Heart left ventricle (tissue), 13 donors: Measurements from ENCODE around the gene SHROOM1.

Source experiments
- CTCF ChIP-seq, 12 donors: fragments of 200-600 bp; sonication (generic) in 4 of 12; IDR thresholded peaks; one replicate each; pipeline versions ENCODE4 v1.5.0 to v1.8.0; 2018 to 2022; ENCODE audit warnings: antibody characterized with exemption in 12 of 12, mild to moderate bottlenecking in 5 of 12
- POLR2A ChIP-seq, 2 donors: fragments of 450-650 bp; IDR thresholded peaks; one replicate each; pipeline ENCODE4 v1.6.1; 2017; ENCODE audit warnings: antibody characterized with exemption in 2 of 2, mild to moderate bottlenecking in 2 of 2, moderate library complexity in 2 of 2
- donor health status: ischemic (EF 13 %, LVEDD 7.1; RV severe dilation, severe dysfunction).
- donor health status: DM: no; HTN: yes; CAD: no.
- donor health status: DM: no; HTN: no; CAD: no.
- donor health status: ischemic (EF 25% LVEDD 6.9; RV normal size, moderate dysfunction).
- donor health status: ischemic (EF 25% LVEDD 5.7; RV mildly dilated, moderate dysfunction).
- donor health status: ischemic (EF 35%, LVEDD 5.7; RV mildly dilated, moderate dysfunction).
- donor health status: nonischemic (EF 11% LVEDD 7.7; RV severe dilation, severe dysfunction).
- donor health status: DM: yes; HTN: yes; CAD: no.
- donor health status: PGD.
- donor health status: ischemic (EF 29% LVEDD 5.4; RV normal size, mild dysfunction).
- donor health status: nonischemic (EF 23%, LVEDD 6.1; RV moderate dilation, normal function).

- TF ChIP-seq CTCF (IDR thresholded peaks at IDR 0.05) (no peak), POLR2A (IDR thresholded peaks at IDR 0.05) (no peak)
Measured at GRCh38 chr5:132819468-132819867, 11.0 kb downstream of the SHROOM1 start.
